G401 (cell line): ENCODE measurements around the gene TRAPPC1. TPM values are rescaled to one million over a fixed set of nuclear protein-coding genes. Genes with fewer than 3 reads are reported as not detected.
"Not testable (repeated sequence)": the region's sequence is repeated elsewhere in the genome, so short reads cannot be mapped to it uniquely, and the experiment has no call there.

Experiments
- DNase-seq: peaks from one replicate; pipeline ENCODE4 v3.0.0-alpha.2; 2015; ENCODE audit warnings: low spot score
- in situ Hi-C: cut with HindIII; loops from 2 replicates; pipeline ENCODE4 v1.10.0; 2016; ENCODE audit warnings: low sequenced_read_pairs, mixed read lengths
- total RNA-seq: library from RNA; depleted of rRNA; stranded (reverse); fragments of >200 nt; shearing (Covaris generic); gene quantifications from 2 replicates; pipeline ENCODE4 v1.2.3, GENCODE V29; 2014; rRNA removed

The TRAPPC1 gene
- total RNA-seq, result 6.1 and 7.8 TPM in 2 replicates

GRCh38 chr17:7931709-7932482, at the start of gene TRAPPC1, which contains the start of gene CNTROB:
TRAPPC1 (minus strand) TSS chr17:7931946; CDS start chr17:7931829, 117 bp downstream.
CNTROB (plus strand) TSS chr17:7932206; CDS start chr17:7933080, 874 bp downstream.
- peak; percentile 99 for DNase-seq
- in situ Hi-C loops, result loop anchor here (5.0 kb wide), 1 partner anchor 85 kb away; no protein-coding TSS in a partner anchor

- in situ Hi-C loops, result no loop called here
These were observed 46.1 kb upstream of the TRAPPC1 start for GRCh38 chr17:7977805-7978204.

GRCh38 chr17:7977039-7977438, 45.3 kb upstream of the TRAPPC1 start:
- in situ Hi-C loops, result no loop called here
- DNase-seq, result no peak

More at GRCh38 chr17:7977805-7978204, 46.1 kb upstream of the TRAPPC1 start:
- no peak for DNase-seq

- no peak for DNase-seq
- in situ Hi-C loops, result no loop called here
These were observed 42.9 kb upstream of the TRAPPC1 start for GRCh38 chr17:7974638-7975131.

GRCh38 chr17:7972131-7972785, 40.5 kb upstream of the TRAPPC1 start:
- DNase-seq, result no peak

GRCh38 chr17:7971651-7972050, 39.9 kb upstream of the TRAPPC1 start:
- in situ Hi-C loops, result no loop called here

More at GRCh38 chr17:7972131-7972785, 40.5 kb upstream of the TRAPPC1 start:
- in situ Hi-C loops, result no loop called here

GRCh38 chr17:7969433-7969832, 37.7 kb upstream of the TRAPPC1 start:
- in situ Hi-C loops, result no loop called here
- no peak for DNase-seq

More at GRCh38 chr17:7971651-7972050, 39.9 kb upstream of the TRAPPC1 start:
- no peak for DNase-seq

GRCh38 chr17:7967751-7968150, 36.0 kb upstream of the TRAPPC1 start:
- no peak for DNase-seq
- in situ Hi-C loops, result no loop called here

- in situ Hi-C loops, result no loop called here
- no peak for DNase-seq
These were observed 29.7 kb upstream of the TRAPPC1 start for GRCh38 chr17:7961421-7961820.

- no peak for DNase-seq
- in situ Hi-C loops, result no loop called here
These were observed 27.9 kb upstream of the TRAPPC1 start for GRCh38 chr17:7959503-7960253.

GRCh38 chr17:7956228-7956965, 24.7 kb upstream of the TRAPPC1 start:
- in situ Hi-C loops, result no loop called here
- DNase-seq, result no peak

GRCh38 chr17:7955414-7956227, 23.9 kb upstream of the TRAPPC1 start:
- no peak for DNase-seq
- in situ Hi-C loops, result no loop called here

- DNase-seq, in situ Hi-C loops: not testable (repeated sequence)
These were observed 21.5 kb upstream of the TRAPPC1 start for GRCh38 chr17:7953266-7953665.

GRCh38 chr17:7951143-7951792, 19.5 kb upstream of the TRAPPC1 start:
- no peak for DNase-seq
- in situ Hi-C loops, result no loop called here

- in situ Hi-C loops, result no loop called here
- no peak for DNase-seq
These were observed 18.8 kb upstream of the TRAPPC1 start for GRCh38 chr17:7950578-7950977.

GRCh38 chr17:7947651-7948050, 15.9 kb upstream of the TRAPPC1 start:
- in situ Hi-C loops, result no loop called here
- no peak for DNase-seq

- DNase-seq, result no peak
- in situ Hi-C loops, result no loop called here
These were observed 14.7 kb upstream of the TRAPPC1 start for GRCh38 chr17:7946441-7946840.

- in situ Hi-C loops, result no loop called here
- no peak for DNase-seq
These were observed 13.9 kb upstream of the TRAPPC1 start for GRCh38 chr17:7945651-7946050.
